ENCODE data around the gene GRIA2. TPM values are rescaled to one million over a fixed set of nuclear protein-coding genes. Genes with fewer than 3 reads are reported as not detected.
"Not testable (repeated sequence)": the region's sequence is repeated elsewhere in the genome, so short reads cannot be mapped to it uniquely, and the experiment has no call there.

GRIA2 gene
- total RNA-seq, 4 donors from 2014 or later: 4.5 to 21.6 (median 9.8) TPM

DNA sequence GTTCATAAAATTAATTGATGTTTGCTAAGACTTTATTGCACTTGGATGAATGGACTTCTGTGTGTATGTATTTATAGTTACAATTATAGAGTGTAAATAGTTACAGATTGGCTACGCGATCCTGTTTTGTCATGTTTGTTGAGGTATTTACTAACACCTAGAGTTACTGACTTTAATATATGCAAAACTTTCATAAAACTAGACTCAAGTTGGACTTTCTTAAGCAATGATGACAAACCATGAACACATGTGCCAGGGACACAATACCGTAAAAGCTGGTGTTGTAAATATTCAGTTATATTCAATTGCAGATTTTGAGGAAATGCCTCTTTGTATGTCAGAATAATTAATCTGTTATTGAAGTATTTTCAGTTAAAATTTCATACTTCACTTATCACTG is 6.1 kb downstream of the GRIA2 start:
- DNase-seq (ENCODE audit: low spot score in 2 of 2): no peak
- Histone ChIP-seq H3K4me3 (no peak overlapping the region), H3K9me3 (no peaks in the 10 kb centered on the region), H3K27ac (peak overlapping the region in 1 of 4 donors; percentile 10), H3K4me1 (peaks cover 0 to 17% (median 7%) of the 10 kb centered on the region in 4 donors), H3K27me3 (peaks cover 0 to 33% of the 10 kb centered on the region in 2 donors), H3K36me3 (no peaks in the 10 kb centered on the region)
- TF ChIP-seq EP300 (IDR thresholded peaks at IDR 0.05) (no peak), POLR2A (IDR thresholded peaks at IDR 0.05) (no peak)
- WGBS, 2 donors: 72 to 78% methylated on average over 3 of the region's 3 CpGs

DNA sequence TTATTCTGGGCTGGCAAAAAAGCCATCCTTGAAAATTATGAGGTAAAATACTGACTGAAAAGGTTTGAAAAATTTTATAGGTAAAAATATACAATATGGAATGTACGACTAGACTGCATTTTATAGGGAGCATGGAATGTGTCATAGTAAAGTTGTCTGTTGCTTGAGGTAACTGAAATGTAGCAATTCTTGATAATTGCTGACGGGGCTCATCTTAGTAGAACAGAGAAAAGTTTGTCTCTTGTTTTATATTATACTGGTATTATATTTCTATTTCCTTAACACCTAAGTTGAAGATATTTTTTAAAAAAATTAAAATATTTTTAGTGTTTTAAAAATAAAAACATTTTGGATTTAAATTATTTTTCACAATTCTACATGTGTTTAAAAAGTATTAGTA is 11.0 kb downstream of the GRIA2 start:
- Histone ChIP-seq H3K9me3 (no peaks in the 10 kb centered on the region), H3K27ac (no peak overlapping the region), H3K27me3 (no peaks in the 10 kb centered on the region), H3K36me3 (no peaks in the 10 kb centered on the region), H3K4me3 (no peak overlapping the region), H3K4me1 (no peaks in the 10 kb centered on the region)
- WGBS, 2 donors: 84 to 88% methylated on average over 2 of the region's 2 CpGs
- TF ChIP-seq, protein P1, sequence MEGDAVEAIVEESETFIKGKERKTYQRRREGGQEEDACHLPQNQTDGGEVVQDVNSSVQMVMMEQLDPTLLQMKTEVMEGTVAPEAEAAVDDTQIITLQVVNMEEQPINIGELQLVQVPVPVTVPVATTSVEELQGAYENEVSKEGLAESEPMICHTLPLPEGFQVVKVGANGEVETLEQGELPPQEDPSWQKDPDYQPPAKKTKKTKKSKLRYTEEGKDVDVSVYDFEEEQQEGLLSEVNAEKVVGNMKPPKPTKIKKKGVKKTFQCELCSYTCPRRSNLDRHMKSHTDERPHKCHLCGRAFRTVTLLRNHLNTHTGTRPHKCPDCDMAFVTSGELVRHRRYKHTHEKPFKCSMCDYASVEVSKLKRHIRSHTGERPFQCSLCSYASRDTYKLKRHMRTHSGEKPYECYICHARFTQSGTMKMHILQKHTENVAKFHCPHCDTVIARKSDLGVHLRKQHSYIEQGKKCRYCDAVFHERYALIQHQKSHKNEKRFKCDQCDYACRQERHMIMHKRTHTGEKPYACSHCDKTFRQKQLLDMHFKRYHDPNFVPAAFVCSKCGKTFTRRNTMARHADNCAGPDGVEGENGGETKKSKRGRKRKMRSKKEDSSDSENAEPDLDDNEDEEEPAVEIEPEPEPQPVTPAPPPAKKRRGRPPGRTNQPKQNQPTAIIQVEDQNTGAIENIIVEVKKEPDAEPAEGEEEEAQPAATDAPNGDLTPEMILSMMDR (IDR thresholded peaks at IDR 0.05): no peak
- TF ChIP-seq EP300 (IDR thresholded peaks at IDR 0.05) (no peak), POLR2A (IDR thresholded peaks at IDR 0.05) (no peak)
- no peak for DNase-seq (ENCODE audit: low spot score in 2 of 2)

DNA sequence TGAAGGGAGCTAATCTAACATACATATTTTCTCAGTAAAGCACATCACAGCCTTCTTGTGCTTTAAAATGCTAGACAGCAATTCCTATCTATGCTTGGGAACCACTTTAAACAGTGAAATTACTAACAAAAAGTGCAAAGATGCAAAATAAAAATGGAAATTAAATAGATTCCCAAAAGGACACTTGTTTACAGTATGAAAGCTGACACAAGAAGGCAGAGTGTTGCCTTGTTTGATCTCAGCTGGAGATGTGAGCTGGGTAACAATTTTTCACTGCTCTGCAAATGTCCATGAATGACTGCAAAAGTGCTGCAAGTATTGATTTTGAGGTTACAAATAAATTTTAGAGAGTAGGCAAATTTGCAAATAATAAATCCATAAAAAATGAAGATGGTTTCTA is 22.3 kb downstream of the GRIA2 start:
- no peaks in the 10 kb centered on the region for H3K9me3 ChIP-seq
- DNase-seq (ENCODE audit: low spot score in 2 of 2): no peak
- H3K4me1 ChIP-seq: peaks cover 0 to 7% (median 0%) of the 10 kb centered on the region in 4 donors
- H3K27me3 ChIP-seq: no peaks in the 10 kb centered on the region
- no peaks in the 10 kb centered on the region for H3K36me3 ChIP-seq
- no peak overlapping the region for H3K27ac ChIP-seq
- TF ChIP-seq POLR2A (IDR thresholded peaks at IDR 0.05): no peak
- no peak for TF ChIP-seq EP300 (IDR thresholded peaks at IDR 0.05)
- TF ChIP-seq, protein P1 (IDR thresholded peaks at IDR 0.05): no peak
- H3K4me3 ChIP-seq: no peak overlapping the region

DNA sequence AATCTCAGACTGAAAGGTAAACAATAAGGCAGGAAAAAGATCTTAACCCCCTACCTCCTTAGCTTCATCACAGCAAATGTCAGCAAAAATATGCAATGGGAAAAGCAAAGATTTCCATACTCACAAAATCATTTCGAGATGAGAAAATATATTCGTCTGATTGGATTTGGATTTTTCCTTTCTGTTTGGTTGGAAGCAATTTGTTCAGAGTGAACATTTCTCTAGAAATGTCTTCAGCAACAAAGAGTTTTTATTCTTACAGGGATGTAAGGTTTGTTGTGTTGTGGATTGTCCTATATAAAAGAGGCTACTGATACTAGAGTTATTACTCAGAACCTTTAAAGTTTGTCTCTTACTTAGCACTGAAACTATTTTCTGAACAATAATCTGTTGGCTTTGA is 23.8 kb downstream of the GRIA2 start:
- no peak overlapping the region for H3K4me3 ChIP-seq
- H3K9me3 ChIP-seq: no peaks in the 10 kb centered on the region
- no peak overlapping the region for H3K27ac ChIP-seq
- H3K36me3 ChIP-seq: no peaks in the 10 kb centered on the region
- WGBS, 2 donors: 44 to 48% methylated on average over 2 of the region's 2 CpGs
- no peaks in the 10 kb centered on the region for H3K27me3 ChIP-seq
- H3K4me1 ChIP-seq: peaks cover 0 to 7% (median 0%) of the 10 kb centered on the region in 4 donors
- TF ChIP-seq, protein P1 (IDR thresholded peaks at IDR 0.05): no peak
- TF ChIP-seq POLR2A (IDR thresholded peaks at IDR 0.05) (no peak), EP300 (IDR thresholded peaks at IDR 0.05) (no peak)
- DNase-seq (ENCODE audit: low spot score in 2 of 2): no peak

DNA sequence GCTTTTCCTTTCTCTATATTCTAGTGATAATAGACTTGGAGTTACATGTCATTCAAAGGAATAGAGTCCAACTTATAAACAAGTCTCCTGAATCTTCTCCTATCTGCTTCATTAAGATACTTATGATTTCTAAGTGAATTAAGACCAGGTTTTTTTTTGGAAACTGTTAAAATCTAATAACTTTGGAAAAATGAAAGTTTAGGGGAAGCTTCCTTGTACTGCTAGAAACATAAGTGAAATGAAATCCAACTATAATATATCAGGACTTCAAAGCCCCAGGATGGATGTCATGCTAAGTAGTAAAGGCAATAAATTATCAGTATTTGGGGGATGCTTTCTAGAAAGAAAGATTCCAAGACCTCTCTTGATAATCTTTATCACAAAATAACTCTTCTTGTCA is 24.8 kb downstream of the GRIA2 start:
- Histone ChIP-seq H3K9me3 (no peaks in the 10 kb centered on the region), H3K4me1 (peaks cover 0 to 7% (median 0%) of the 10 kb centered on the region in 4 donors), H3K27ac (no peak overlapping the region), H3K4me3 (no peak overlapping the region), H3K27me3 (no peaks in the 10 kb centered on the region), H3K36me3 (no peaks in the 10 kb centered on the region)
- DNase-seq (ENCODE audit: low spot score in 2 of 2): no peak
- no peak for TF ChIP-seq POLR2A (IDR thresholded peaks at IDR 0.05)
- TF ChIP-seq, protein P1 (IDR thresholded peaks at IDR 0.05): no peak
- no peak for TF ChIP-seq EP300 (IDR thresholded peaks at IDR 0.05)

DNA sequence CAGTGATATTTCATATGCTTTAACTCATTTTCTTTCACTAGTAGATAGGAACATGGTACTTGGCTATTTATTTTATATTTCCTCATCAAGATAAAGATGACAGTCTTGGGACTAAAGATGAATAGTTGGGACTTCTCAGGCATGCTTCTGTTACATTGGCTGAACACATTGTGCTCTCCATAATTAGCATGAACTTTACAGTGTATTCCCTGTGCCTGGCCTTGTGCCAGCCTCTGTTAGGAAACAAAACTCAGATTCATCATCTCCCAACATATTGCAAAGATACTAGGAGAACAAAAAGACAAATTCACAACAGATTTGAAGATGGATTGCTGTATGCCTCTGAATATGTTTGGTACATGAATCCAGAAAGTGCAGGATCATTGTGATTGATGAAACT is 26.4 kb downstream of the GRIA2 start:
- no peak for DNase-seq (ENCODE audit: low spot score in 2 of 2)
- no peak overlapping the region for H3K4me3 ChIP-seq
- no peaks in the 10 kb centered on the region for H3K9me3 ChIP-seq
- no peak for TF ChIP-seq POLR2A (IDR thresholded peaks at IDR 0.05)
- no peak for TF ChIP-seq EP300 (IDR thresholded peaks at IDR 0.05)
- TF ChIP-seq, protein P1 (IDR thresholded peaks at IDR 0.05): no peak
- H3K27me3 ChIP-seq: no peaks in the 10 kb centered on the region
- no peaks in the 10 kb centered on the region for H3K36me3 ChIP-seq
- H3K27ac ChIP-seq: peak overlapping the region in 1 of 4 donors; percentile 27
- peaks cover 0 to 7% (median 0%) of the 10 kb centered on the region in 4 donors for H3K4me1 ChIP-seq

DNA sequence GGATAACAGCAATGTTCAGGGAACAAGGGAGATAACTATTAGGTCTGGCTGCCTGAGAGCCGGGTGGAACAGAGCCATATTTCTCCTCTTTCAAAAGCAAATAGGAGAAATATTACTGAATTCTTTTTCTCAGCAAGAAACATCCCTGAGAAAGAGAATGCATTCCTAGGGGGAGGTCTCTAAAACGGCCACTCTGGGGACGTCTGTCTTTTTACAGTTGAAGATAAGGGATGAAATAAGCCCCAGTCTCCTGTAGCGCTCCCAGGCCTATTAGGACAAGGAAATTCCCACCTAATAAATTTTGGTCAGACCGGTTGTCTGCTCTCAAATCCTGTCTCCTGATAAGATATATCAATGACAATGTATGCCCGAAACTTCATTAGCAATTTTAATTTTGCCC is 37.6 kb downstream of the GRIA2 start:
- not testable (repeated sequence) for H3K4me3 ChIP-seq; H3K27me3 ChIP-seq; H3K36me3 ChIP-seq; H3K27ac ChIP-seq; H3K4me1 ChIP-seq; DNase-seq (ENCODE audit: low spot score in 2 of 2)
- peaks cover 0 to 12% (median 0%) of the 10 kb centered on the region in 4 donors for H3K9me3 ChIP-seq
- 87 to 91% methylated on average over 6 of the region's 6 CpGs for WGBS, 2 donors
